Stimulated activated CD8-positive, alpha-beta memory T cell treated with anti-CD3 and anti-CD28 coated beads, Interleukin-7, amount 100 ng/mL, for 1 hour (primary cell): ENCODE results near the gene UBE2G2.

ENCODE experiments used
- DNase-seq, 2 donors: peaks; one replicate each; pipeline ENCODE4 v3.0.0-alpha.2; 2020; ENCODE audit warnings: low read depth in 2 of 2

The UBE2G2 gene, protein sequence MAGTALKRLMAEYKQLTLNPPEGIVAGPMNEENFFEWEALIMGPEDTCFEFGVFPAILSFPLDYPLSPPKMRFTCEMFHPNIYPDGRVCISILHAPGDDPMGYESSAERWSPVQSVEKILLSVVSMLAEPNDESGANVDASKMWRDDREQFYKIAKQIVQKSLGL

DNA sequence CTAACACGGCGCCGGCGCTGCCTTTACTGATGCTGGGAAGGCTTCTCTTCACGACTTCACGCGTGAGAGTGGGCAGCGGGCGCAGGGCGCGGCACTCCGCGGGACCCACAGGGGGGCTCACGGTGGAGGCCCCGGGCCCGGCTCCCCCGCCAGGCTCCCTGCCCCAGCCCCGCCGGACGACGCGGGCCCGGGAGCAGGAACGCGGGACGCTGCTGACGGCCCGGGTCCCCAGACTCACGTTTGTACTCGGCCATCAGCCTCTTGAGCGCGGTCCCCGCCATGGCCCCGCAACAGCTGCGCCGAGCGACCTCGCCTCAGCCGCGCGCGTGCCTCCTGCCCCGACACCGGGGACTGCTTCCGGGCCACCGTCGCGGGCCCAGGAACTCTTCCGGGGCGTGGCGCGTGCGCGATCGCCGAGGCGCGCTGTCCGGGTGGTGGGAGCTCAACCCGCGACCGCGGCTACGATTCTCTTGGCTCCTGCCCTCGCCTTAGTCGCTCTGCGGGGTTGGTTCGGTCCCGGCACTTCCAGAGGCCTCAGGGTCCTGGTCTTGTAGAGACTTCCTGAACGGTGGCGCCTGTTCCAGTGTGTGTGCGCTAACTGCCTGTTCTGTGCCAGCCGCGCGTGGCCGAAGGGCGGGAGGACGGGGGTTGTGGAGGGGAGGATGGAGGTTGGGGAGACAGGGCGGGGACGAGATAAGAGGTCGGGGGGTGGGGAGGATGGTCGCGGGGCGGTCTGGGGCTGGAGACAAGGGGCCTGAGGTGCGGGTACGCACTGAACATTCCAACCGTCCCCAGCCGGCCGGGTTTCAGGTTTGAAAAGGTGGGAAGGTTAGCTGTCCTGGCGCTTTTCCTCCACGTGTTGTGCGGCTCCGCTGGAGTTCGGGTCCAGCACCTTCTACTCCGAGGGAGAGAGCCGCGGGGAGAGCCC, at the start of gene UBE2G2:
UBE2G2 (minus strand) TSS at position 353 of the 928 bp plus-strand sequence; CDS start at position 281, 72 bp downstream.
- DNase-seq: peak; percentile 70 to 71

DNA sequence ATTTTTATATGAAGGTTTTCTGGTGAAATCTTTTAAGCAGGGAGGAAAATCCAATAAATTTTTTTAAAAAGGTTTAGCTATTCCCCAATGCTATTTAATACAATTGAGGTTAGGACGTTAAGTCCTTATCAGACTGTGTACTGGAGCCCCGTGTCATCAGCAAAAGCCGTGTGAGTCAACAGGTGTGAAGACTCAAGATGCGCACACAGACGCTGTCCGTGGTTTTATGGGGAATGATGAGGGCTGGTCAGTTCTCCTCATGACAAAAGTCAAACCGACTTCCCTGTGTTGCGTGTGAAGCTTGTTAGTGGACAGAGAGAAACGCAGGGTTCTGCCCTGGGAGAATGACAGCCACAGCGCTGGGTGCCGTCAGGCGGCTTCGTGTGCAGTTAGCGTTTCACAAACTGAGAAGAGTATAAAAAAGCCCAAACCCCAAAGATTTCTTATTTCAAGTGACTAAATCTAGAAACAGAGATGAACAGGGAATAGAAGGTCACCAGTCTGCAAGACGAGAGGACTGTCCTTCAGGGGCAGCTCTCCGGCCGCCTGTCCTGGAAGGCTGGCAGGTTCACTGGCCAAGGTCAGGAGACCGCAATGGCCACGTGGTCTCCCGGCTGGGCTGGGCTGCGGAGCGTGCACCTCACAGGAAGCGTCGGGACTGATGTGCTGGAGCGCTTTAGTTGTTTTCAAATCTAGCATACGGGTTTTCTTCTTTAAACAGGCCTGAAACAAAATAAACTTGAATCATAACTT, 49.5 kb upstream of the UBE2G2 start:
- no peak for DNase-seq

DNA sequence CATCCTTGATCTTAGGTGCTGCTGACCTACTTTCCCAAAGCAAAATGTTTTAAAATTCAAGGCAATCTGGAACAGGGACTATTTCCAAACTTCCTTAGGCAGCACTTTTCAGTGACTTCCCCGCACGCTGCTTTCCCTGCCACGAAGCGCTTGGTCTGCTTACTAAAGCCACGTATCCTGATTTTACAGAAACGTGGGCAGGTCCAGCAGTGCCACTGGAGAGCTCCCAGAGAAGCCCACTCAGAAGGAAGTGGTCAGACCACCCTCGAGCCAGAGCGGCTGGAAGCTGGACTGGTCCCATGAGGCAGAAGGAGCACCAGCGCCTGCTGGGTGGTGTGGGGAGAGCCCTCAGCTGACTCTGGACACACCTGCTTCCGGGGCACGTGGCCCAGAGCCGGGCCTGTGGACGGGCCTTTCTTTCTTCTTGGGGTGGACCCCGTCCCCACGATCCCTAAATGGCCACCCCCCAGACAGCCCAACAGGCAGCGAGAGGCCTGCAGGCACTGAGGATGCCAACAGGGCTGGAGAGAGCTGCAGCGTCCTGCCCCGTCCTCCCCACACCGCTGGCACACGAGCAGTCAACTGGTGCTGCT, 48.7 kb upstream of the UBE2G2 start:
- DNase-seq: no peak

DNA sequence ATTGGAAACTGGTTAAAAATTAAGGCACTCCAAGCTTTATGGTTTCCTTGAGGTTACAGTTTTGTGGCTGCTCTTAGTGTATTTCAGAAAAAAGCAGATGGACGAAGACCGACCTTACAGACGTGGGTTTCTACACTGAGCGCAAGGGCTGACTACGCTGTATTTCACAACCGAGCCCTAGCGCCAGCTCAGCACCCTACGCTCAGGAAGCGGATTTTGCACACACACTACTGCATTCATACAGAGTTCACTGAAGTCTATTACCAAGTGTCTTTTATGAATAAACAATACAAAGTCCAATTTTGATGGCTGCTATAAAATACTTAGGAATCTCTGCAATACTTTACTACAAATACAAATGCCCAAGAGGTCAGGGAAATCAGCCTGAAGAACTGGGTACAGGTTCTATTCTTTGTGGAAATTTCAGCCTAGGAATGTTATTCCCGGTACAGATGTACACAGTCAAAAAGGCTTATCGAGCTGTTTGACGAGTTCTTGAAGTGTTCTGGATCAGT, 48.1 kb upstream of the UBE2G2 start:
- no peak for DNase-seq

- no peak for DNase-seq
Observed at GRCh38 chr21:44848821-44849521, 47.4 kb upstream of the UBE2G2 start.

DNA sequence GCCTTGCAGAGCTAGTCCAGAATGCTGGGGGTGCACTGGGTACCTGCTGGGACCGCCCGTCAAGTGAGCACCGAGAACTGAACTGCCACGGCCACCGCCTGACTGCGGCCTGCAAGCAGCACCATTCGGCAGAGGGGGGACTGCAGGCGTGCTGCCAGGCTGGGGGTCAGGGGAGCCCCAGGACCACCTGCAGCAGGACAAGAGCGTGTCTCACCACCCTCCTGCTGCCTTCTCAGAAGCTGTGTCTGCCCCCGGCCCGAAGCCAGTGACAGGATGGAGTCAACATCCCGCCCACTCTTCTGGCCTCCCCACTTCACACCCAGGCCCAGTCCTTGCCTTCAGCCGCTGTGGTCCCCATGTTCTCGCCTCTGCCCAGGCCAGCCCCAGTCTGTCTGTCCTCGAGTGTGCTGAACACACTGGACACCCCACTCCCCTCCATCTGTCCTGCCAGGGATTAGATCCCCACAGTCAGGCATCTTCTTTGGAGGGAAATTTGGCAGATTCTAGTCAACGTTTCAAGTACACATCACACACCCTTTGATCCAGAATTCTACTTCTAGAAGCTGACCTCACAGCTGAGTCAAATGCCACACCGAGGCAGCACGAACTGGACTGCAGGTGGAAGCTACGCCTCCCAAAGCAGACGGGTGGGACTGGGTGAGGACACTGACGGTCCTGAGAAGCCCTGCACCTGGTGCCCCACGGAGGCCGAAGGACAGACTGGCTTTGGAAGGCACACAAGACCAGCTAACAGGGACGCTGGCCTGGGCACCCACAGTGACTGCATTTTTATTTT, 45.8 kb upstream of the UBE2G2 start:
- DNase-seq: no peak

DNA sequence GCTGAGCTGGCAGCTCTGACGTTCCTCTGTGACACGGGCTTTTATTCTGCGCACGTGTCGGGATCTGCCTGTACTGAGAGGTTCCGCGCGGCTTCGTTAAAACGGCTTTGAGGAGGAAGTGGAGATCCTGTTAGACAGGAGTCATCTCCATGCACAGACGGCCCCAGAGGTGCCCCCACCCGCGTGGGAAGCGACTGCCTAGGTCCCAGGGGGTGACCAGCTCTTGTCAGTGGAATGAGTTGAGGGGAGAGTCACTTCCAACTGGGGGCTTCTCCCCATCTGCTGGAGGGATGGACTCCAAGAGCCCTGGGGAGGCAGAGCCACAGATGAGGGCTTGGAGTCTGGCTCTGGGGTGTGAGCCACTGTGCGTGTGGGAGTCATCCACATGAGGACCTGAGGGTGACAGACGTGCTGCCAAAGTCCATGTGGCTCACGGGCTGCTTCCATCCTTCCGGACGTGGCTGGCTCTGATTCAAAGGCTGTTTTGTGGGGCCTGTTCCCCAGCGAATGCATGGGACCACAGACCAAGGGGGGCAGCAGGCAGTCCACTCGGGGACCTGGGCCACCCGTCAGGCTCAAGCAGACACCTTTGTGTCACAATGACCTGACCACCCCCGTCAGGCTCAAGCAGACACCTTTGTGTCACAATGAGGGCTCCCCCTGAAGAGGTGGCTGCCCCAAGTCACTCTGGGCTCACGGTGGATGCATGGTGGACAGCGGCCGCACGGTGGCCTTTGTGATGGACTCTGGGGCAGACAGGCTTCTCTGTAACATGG, 45.1 kb upstream of the UBE2G2 start:
- DNase-seq: no peak

DNA sequence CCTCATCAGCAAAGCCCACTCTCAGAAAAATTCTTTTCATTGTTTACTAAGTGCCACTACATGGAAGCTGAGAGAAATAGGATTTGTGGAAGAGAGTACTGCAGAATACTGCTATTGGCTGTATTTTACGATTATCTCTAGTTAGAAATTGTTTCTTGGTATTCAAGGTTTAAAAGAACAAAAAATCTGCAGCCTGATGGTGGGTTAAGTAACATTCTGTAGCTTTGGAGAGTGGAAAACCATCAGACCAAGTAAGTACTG, 44.5 kb upstream of the UBE2G2 start:
- DNase-seq: no peak

GRCh38 chr21:44845418-44846223, 44.0 kb upstream of the UBE2G2 start:
- DNase-seq: no peak

GRCh38 chr21:44844256-44844655, 42.6 kb upstream of the UBE2G2 start:
- no peak for DNase-seq

DNA sequence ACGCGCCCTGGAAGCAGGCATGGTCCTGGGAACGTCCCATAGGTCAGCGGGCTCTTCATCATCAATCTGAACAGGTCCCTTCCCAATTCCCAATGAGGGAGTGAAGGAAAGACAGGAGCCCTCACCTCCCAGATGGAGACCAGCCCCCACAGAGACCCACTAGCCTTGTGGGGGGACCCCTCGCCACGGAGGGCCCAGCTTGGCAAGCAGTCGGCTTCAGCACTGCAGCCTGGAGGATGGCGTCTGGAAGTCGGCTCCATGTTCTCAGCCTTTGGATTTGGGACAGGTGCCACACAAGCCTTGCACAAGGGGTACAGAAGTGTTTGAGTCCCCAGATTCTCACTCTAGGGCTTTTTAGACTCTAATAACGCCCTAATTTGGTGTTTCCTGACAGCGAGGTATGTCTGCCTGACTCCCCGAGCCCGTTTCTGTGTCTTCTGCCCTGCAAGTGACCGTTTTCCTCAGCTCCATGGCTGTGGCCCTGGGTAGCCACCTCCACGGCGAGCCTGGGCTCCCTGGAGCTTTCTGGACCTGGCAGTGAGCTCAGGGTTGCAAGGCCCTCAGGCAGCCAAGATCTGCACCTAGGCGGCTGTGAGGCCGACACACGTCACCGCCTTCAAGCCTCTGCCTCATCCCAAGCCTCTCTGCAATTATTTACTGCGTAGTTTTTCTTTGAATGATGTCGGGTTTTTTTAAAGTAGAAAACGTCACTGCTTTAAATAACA, 41.3 kb upstream of the UBE2G2 start:
- DNase-seq: no peak

DNA sequence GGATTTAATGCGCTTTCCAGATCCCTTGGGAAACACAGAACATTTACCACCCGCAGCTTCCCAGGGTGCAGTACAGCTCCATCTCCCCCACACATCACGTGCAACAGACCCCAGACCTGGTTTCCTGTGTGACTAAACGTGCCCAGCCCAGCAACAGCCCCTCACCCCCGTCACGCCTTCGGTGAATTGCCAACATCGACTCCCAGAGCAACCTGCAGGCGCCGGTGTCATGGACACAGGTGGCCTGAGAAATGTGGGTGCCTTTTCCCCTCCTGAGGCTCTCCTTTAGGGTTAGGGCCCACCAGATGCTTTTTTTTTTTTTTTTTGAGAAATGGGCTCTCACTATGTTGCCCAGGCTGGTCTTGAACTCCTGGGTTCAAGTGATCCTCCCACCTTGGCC, 40.5 kb upstream of the UBE2G2 start:
- DNase-seq: no peak

GRCh38 chr21:44840771-44841170, 39.2 kb upstream of the UBE2G2 start:
- no peak for DNase-seq

GRCh38 chr21:44838951-44839350, 37.3 kb upstream of the UBE2G2 start:
- DNase-seq: no peak

- no peak for DNase-seq
Observed at GRCh38 chr21:44838039-44838895, 36.6 kb upstream of the UBE2G2 start.

DNA sequence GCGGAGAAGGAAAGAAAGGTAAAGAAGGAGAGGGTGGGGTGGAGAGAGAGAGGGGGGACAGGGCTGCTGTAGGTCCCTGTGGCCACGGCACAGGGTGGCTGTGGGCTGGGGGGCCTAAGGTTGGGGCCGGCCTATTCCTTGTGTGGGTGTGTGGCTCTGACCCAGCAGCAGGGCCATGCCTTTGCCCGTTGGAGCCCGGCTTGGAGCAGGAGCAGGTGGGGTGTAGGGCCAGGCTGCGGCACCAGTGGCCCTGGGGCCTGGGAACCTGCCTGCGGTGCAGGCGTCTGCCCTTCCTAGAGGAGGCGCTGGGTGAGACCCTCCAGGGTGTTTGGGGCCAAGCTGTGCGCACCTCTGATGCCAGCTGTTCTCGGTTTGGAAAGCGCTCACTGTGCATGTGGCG, 35.9 kb upstream of the UBE2G2 start:
- DNase-seq: no peak

DNA sequence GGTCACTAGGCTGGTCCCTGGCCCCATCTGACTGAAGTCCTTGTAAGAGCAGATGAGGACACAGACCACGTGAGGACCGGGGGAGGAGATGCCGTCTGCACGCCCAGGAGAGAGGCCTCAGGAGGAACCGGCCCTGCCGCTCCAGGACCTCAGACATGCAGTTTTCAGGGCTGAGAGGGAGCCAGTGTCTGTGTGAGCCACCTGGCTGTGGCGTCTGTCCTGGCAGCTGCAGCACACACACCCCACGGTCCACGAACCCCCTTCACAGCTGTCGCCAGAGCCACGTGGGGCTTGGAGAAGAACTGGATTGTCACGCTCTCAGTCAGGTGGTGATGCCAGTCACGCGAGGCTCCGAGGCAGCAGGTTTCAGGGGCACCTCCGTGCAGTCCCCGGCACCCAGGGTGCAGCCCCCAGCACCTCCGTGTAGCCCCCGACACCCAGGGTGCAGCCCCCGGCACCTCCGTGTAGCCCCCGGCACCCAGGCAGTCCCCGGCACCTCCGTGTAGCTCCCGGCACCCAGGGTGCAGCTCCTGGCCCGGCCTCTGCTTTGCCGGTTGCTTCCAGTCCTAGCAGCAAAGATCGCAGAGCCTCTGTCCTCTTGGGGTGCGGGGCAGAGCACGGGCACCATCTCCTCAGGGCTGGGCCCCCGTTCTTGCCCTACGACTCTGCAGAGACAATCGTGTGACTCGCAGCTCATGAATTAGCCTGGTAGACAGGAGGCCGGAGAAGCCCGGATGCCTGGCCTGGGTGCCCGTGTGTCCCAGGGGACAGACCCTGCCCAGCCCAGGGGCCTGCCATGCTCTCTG, 35.2 kb upstream of the UBE2G2 start:
- no peak for DNase-seq
